ENCODE data around the gene SPSB1.

Gene SPSB1

DNA sequence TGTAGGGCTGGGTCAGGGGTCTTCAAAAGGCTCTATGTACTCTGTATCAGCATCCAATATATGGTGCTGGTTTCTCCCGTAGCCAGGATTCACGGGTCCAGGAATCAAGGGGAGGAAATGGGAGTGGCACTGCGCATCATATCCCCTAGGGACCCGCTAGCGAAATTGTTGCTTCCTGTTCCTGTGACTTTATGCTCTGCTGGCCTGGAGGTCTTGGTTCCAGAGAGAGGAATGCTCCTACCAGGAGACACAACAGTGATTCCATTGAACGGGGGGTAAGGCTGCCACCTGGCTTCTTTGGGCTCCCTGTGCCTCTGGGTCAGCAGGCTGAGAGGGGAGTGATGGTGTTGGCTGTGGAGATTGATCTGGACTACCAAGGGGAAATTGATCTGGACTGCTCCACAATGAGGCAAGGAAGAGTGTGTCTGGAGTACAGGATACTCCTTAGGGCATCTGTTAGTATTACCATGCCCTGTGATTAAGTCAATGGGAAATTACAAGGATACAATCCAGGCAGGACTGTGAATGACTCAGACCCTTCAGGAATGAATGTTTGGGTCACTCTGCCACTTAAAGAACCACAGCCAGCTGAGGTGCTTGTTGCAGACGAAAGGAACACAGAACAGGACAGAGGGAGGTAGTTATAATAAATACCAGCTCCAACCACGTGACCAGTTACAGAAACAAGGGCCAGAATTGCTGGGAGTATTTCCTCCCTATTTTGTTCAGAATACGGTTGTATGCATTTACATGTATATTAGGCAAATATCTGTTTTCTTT lies 10.2 kb downstream of the SPSB1 start:
- no peak for DNase-seq

DNA sequence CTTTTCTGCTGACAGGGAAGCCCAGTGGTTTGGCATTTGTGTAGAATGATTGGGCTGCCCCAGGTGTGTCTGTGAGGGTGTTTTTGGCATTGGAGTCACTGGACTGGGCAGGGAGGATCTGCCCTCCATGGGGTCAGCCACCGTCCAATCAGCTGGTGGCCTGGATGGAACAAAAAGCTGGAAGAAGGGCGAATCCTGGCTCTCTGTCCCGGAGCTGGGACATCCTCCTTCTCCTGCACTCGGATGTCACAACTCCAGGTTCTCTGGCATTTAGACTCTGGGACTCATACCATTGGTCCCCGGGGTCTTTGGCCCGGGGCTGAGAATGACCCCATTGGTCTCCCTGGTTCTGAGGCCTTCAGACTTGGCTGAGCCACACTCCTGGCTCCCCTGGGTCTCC lies 11.2 kb downstream of the SPSB1 start:
- DNase-seq, result no peak

DNA sequence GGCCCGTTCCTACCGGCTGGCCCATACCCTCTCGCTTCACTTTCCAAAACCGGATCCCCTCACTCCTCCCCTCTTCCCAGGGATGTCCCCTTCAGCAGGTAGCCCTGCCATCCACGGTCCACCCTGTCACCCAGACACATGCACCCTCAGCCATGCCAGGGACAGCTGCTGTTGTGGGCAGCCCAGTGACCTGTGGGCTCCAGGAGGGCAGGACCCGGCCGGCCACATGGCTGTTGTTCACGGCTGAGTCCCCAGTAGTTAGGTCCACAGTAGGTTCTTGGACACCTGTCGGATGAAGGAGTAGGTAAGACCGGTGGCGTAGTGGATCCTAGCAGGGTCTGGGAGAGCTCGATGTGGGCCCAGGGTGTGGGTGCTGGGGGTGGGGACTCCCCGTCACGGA lies 12.5 kb downstream of the SPSB1 start:
- DNase-seq, result no peak

DNA sequence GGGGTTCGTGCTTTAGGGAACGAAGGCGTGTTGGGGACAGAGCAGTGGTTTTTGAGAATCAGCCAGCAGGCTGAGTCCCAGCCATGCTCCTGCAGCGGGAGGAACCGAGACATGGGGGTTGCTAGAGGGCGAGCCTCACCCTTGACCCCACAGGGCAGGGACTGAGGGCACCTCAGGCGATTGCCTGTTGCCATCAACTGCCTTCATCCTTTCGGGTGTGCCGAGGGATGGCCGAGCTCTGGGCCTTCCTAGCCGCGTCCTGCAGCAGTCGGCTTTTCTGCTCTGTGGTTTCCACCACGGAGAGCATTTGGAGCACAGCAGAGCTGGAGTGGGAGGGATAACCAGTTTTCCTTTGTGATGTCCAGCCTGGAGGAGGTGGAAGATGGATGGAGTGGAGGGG lies 13.3 kb downstream of the SPSB1 start:
- DNase-seq, result no peak

DNA sequence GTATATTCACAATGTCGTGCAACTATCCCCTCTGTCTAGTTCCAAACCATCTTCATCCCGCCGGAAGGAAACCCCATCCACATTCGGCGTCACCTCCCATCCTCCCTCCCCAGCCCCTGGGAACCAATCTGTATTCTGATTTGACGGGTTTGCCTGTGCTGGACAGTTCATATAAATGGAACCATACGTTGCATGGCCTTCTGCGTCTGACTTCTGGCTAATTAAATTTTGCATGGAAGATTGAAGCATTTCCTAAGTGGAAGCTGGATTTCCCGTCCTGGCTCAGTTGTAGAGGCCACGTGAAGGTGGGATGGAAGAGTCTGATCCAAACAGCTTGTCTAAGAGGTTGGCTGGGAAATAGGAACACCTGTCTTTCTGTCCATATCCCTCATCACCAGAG lies 14.6 kb downstream of the SPSB1 start:
- DNase-seq, result no peak

DNA sequence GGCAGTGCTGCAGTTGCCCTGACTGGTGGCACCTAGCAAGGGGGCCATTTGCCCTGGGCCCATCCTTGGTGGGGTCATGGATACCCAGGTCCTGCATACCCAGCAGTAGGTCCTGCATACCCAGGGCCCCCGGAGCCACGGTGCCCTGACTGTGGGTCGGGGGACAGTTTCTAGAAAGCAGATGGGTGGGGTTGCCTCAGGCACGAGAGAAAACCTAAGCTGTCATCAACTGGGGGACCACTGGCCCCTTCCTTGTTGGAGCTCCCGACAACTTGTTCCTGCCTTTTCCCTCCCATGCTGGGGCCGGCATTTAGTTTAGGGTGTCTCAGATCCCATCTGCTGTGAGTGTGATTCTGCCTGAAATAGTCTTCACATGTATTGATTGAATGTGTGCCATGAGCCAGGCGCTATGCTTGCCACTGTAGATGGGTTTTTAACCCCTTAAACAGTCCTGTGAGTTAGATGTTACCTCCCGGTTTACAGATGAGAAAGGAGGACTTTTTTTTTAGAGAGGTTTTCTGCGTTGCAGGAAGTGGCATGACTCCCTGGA lies 15.6 kb downstream of the SPSB1 start:
- no peak for DNase-seq

DNA sequence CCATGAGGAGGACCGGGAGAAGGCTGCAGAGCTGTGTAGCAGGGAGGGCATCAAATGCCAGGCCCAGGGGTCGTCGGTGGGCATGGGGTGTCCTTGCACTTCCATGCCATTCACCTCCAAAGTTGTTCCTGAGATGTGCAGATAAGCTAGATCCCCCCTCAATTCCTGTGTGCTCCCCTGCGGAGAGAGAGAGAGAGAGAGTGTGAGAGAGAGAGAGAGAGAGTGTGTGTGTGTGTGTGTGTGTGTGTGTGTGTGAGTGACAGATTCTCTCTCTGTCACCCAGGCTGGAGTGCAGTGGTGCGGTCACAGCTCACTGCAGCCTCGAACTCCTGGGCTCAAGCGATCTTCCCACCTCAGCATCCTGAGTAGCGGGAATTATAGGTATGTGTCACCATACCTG lies 16.4 kb downstream of the SPSB1 start:
- no peak for DNase-seq

DNA sequence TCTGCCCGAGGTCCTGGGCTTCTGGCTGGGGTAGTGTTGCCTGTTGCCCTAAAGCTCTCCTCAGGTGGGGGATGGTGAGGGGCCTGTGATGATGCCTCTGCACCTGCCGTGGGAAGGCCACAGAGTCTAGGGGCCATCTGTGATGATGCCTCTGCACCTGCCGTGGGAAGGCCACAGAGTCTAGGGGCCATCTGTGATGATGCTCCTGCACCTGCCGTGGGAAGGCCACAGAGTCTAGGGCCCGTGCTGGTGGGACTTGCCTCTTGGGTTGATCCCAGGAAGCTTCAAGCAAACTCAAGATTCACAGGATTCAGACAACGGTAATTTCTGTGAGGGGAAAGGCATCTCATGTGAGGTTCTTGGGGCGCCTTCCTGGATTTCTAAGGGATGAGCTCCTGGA lies 17.3 kb downstream of the SPSB1 start:
- DNase-seq, result no peak

DNA sequence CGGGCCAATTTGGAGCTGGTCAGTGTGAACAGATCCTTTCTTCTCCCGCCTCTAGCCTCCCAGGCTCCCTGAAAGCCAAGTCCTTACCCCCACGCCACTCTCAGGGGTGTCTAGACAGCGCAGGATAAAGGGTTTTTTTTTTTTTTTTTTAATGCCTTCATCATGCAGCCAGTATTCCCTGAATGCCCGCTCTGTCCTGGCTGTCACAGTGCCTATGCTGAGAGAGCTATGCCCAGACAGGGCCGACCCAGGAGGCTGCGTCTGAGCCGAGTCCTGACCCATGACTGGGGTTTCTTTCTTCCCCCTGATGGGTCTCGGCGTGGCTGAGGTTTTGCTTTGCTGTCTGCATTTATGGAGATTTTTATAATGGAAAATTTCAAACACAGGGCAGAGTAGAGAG lies 18.3 kb downstream of the SPSB1 start:
- no peak for DNase-seq

DNA sequence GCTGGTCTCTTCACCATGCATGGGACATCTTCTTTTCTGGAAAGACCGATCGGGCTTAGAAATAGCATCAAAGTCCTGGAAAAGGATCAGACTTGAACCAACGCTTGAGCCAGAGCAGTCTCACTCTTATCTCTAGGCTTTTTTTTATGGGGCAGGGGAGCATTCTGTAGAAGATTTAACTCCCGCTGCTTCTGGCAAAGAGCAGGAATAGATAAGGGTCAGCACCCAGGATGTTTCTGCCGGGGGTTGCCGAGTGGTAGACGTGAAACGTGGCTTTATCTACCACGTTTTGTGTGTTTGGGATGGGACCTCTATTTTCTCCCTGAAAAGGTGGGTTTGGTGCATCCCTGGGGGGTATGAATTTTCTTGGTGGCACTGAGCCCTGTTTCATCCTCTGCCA lies 18.8 kb downstream of the SPSB1 start:
- no peak for DNase-seq

DNA sequence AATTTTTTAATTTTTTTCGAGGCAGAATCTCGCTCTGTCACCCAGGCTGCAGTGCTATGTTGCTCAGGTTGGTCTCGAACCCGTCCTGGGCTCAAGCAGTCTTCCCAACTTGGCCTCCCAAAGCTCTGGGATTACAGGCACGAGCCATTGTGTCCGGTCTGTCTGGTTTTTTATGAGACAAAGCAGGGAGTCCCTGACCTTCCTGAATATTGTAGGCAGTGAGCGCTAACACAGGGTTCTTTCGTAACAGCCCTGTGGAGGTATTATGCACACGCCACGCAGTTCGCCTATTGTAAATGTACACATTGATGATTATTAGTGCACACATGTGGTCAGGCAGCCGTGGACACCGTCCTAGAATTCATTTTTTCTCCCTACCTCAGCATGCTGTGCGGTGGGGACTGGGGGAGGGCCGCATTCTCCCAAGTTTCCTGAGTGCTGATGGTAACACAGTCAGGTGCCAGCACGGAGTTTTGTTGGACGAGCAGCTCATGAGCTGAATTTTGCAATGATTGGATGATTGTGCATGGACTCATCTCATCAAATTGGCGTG lies 19.6 kb downstream of the SPSB1 start:
- no peak for DNase-seq

DNA sequence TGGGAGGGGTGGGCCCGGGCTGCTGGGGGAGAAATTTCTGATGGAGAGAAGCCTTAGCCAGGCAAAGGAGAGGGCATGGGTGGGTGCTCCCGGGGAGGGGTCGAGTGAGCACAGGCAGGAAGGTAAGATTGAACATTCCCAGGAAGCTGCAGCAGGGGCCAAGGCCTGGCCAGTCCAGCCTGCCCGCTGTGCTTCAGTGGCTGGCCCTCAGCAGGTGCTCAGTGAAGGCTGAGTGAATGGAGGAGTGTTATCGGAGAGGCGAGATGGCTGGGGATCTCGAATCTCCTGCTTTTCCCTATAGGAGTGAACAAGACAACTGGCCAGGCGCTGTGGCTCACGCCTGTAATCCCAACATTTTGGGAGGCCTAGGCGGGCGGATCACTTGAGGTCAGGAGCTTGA lies 20.9 kb downstream of the SPSB1 start:
- no peak for DNase-seq

DNA sequence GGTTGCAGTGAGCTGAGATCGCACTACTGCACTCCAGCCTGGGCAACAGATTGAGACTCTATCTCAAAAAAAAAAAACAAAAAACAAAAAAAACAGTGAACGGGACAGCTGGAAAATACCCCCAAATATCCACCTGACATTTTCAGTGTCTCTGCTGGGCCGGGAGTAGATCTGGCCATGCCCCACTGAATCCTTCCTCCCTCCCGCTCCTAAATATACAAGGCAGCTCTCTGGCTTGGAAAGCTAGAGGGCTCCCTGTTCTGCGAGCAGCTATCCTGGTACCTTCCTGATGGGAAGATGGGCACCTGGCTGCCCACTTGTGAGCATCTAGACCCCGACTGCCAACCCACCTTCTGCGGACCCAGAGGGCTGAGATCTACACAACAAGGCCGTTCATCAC lies 21.4 kb downstream of the SPSB1 start:
- DNase-seq, result no peak

DNA sequence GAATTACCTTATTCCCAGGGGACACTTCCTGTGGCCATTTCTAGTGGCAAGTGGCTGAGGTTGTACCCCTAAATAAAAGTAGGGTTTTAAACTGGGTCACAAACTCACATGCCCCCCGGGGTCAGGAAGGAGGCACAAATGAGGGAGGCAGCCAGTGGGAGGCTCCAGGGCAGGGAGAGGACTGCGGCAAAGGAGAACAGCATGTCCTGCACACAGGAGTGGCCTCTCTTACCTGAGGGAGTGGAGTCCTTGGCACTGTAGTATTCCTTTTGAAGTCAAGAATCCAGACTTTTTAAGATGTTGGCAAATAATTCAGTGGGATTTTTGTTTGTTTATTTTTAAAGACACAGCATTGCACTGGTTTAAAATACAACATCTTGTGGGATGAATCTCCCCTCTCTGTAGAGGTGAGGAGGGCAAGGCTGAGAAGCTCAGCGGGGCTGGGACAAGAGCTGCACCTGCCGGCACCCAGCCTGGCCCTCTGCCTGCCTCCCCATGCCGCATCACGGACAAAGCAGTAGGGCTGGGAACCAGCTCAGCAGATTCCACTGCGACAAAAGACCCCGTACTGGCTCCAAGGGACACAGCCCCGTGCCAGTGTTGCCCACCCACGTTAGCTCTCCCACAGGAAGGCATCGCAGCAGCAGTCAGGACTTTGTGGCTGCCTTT lies 22.2 kb downstream of the SPSB1 start:
- no peak for DNase-seq

DNA sequence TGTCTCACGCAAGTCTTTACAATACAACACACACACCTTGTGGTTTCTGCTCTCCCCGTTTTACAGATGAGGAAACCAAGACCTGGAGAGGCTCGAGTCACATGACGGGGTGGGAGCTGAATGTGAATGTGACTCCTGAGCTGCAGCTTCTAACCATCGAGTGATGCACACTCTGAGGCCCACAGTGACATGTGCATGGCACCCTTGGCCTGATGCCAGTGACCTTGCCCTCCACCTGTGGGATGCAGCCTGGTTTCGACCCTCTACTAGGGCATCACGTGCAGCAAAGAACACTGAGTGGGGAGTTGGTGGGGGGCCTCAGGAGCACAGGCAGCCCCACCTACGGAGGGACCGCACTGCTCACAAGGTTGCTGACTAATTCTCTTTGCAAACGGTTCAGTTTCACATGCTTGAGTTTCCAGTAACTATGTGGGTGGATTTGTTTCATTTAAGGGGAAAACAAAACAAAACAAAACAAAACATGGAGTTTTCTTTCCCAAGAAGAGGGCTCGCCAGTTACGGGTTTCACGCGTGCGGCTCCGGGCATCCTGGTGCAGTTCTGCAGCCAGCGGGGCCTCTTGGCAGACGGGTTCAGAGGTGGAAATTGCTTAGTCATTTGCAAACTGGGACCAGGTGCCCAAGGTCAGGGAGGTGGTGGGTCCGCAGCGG lies 22.9 kb downstream of the SPSB1 start:
- DNase-seq, result no peak

DNA sequence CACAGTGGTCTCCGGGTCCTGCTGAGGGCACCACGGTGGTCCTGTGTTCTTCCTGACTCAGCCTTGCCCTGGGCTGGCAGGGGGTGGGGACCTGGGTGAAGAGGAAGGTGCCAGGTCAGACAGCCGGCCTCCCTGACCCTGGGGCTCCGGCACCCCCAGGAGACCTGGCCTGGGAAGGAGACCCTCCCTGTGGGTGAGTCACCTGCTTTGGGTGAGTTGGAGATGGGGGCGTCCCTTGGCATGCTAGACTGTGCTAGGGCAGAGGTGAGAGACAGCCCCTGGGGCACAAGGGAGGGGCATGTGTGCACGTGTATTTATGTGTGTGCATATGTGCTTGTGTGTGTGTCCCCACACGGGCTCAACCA lies 23.4 kb downstream of the SPSB1 start:
- DNase-seq, result no peak

DNA sequence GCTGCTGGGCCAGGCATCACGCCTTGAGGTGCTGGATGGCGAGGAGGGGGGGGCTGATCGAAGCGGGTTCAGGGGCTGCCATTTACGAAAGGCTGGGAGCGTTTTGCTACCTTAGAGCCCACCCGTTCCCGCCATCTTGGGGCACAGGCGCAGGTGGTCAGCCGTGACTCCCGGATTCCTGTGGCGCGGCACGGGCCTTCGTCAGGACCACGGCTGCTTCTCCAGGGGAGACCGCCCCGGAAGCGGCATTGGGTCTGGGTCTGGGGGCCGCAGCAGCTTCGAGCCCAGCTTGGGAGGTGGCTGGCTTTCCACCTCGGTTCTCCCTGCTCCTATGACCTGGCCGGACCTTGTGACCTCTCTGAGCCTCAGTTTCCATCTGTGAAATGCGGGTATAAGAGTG lies 23.8 kb downstream of the SPSB1 start:
- no peak for DNase-seq

DNA sequence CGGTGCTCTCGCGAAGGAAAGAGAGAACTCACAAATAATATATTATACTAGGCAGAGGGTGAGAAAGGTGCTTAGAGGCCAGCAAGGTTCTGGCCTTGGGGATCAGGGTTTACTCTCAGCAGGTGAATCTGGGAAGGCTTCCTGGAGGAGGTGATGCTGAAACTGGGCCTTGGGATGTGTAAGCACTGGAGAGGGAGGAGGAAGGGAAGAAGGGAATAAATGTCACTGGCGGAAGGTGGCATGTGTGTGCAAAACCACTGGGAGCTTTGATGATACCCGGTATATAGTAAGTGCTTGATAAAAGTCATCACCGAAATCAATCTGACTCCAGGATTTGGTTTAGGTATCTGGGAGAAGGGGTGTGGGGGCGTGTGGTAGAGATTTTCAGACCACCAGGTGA lies 24.4 kb downstream of the SPSB1 start:
- DNase-seq, result no peak

DNA sequence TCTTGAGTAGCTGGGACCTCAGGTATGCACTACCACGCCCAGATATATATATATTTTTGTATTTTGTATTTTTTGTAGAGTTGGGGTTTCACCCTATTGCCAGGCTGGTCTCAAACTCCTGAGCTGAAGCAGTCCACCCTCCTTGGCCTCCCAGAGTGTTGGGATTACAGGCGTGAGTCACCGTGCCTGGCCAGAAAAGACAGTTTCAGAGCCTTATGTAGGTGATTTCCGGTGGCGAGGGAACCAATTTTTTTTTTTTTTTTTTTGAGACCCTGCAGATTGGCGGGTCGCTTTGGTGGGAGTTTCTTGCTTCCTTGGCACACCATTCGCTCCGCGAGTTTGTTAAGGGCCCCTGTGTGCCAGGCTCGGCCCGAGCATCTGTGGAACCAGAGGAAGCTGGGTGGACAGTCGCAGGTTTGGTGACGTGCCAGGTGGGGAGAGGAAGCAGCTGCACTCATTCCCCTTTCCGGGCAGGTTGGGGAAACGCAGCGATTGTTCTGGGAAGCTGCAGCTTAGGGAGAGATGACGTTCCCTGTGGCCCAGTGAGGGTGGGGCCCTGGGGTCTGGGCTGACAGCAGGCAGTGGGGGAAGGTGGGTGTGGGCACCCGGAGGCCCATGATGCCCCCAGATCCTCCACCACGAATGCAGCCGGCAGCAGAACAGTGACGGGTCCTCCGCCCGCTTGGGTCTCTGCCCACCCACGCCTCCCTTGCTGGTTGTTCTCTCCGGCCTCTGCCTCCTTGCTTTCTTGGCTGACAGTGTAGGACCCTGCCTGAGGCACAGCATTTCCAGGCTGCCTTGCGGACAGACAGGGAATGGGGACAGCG lies 25.1 kb downstream of the SPSB1 start:
- DNase-seq, result no peak

DNA sequence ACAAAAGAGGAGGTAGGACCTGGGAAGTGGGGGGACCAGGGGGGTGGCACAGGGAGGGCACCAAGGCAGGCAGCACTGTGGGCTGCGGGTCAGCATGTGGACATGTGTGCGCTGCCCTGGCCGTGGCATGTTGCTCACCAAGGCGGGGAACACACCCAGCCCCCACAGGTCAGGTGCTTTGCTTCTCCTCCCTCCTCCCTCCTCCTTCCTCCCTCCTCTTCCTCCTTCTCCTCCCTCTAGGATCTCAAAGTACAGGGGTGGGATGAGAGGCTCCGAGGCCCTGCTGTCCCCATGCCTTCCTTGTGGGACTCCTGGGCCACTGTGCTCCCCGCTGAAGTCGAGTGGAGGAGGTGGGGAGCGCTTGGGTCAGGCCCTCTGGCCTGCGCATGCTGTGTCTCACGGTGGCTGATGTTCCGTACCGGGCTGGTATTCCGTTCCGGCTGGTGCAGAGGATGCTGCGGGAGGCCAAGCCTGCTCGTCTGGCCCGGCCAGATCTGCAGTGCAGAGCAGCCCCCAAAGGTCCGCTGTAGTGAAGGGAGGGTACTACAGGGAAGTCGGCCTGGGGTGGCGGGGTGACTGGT lies 26.6 kb downstream of the SPSB1 start:
- no peak for DNase-seq

DNA sequence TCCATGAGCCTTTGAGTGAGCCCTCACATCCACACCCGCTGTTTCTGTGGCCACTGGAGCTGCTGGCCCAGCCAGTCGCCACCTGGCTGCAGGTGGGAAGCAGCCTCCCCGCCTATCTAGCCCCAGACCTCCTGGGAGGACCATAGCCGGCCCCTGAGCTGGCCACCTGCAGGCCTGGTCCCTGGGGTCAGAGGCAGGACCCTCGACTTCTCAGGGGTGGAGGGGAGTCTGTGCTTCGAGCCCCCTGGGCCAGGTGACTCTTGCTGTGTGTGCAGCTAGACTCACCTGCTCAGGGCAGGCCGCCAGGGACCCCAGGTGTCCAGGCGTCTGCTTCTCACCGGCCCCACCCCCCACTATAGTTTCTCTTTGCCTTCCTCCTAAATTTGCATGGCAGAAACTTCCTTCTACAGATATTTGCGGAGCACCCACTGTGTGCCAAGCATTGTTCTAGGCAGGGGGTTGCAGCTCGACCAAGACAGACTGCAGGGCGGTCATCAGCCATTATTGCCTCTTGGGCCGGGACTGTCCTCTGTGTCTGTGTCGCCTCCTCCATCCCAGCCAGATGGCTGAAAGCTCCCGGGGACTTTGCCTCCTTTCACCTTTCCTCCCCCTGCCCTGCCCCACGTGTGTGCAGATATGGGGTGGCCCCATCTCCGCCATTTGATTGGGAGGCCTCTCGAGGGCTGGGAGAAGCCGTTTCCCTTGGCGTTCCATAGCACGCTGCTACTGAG lies 27.3 kb downstream of the SPSB1 start:
- no peak for DNase-seq
